ENCODE results near the gene DAAM2.

Gene DAAM2

GRCh38 chr6:39908838-39909583, 116.8 kb downstream of the DAAM2 start:
- no peak overlapping the region for H3K27ac Mint-ChIP-seq
- no peak for ATAC-seq
- no peaks in the 10 kb centered on the region for H3K9me3 Mint-ChIP-seq

DNA sequence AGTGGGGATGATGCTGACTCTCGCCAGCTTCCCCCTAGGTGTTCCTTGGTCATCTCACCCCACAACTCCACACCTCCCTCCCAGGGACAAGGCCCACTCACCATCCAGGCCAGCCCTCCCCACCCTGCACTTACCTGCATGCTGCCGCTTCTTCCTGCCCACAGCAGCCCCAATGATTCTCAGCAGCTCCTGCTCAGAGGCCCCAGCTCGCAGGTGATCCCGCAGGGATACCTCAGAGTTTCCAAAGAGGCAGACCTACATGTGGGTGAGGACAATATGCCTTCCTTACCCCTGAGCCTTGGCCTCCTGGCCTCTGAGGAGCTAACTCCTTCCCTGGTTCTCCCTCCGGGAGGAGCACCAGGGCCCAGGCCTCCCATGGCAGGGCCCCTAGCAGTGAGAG, 117.5 kb downstream of the DAAM2 start:
- Mint-ChIP-seq H3K4me3 (no peak overlapping the region), H3K27ac (no peak overlapping the region), H3K4me1 (no peaks in the 10 kb centered on the region), H3K36me3 (no peaks in the 10 kb centered on the region), H3K9me3 (no peaks in the 10 kb centered on the region)
- DNase-seq (ENCODE audit: low spot score in 2 of 2), result no peak
- no peak for ATAC-seq

More at GRCh38 chr6:39908838-39909583, 116.8 kb downstream of the DAAM2 start:
- DNase-seq (ENCODE audit: low spot score in 2 of 2), result no peak
- no peaks in the 10 kb centered on the region for H3K36me3 Mint-ChIP-seq
- H3K4me1 Mint-ChIP-seq, result no peaks in the 10 kb centered on the region
- no peak overlapping the region for H3K4me3 Mint-ChIP-seq

GRCh38 chr6:39910164-39910563, 118.0 kb downstream of the DAAM2 start:
- no peak for ATAC-seq

GRCh38 chr6:39910744-39911143, 118.6 kb downstream of the DAAM2 start:
- ATAC-seq, result no peak
- no peak overlapping the region for H3K4me3 Mint-ChIP-seq
- H3K9me3 Mint-ChIP-seq, result no peaks in the 10 kb centered on the region
- H3K27ac Mint-ChIP-seq, result no peak overlapping the region
- H3K36me3 Mint-ChIP-seq, result no peaks in the 10 kb centered on the region
- DNase-seq (ENCODE audit: low spot score in 2 of 2), result no peak
- H3K4me1 Mint-ChIP-seq, result no peaks in the 10 kb centered on the region

More at GRCh38 chr6:39910164-39910563, 118.0 kb downstream of the DAAM2 start:
- no peak overlapping the region for H3K27ac Mint-ChIP-seq
- no peak for DNase-seq (ENCODE audit: low spot score in 2 of 2)
- H3K4me1 Mint-ChIP-seq, result no peaks in the 10 kb centered on the region
- no peak overlapping the region for H3K4me3 Mint-ChIP-seq
- H3K9me3 Mint-ChIP-seq, result no peaks in the 10 kb centered on the region
- no peaks in the 10 kb centered on the region for H3K36me3 Mint-ChIP-seq

DNA sequence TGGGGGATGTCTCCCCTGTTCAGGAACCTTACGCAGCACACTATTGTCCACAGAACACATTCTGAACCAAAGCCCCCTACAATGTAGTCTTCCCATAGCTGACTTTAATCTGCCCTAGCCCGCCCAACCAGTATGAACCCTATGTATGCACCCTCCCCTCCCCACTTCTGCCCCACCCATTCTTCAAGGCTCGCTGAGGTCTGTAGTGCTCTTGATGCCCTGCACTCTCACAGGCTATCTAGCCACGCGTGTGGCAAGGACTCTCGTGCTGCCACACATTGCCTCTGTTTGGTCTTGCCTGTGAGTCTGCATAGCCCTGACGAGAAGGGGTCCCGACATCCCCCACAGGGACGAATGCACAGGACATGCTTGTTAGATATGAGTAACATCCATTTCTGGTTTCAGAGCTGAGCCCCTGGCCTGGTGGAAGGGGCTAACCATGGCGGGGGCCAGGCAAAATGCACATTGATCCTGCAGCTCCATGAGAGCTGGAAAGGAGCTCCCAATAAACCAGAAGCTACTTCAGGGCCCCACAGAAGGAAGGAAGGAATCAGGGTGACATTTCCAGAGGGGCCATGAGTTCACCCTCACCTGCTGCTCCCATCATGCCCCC, 119.4 kb downstream of the DAAM2 start:
- no peak overlapping the region for H3K4me3 Mint-ChIP-seq
- DNase-seq (ENCODE audit: low spot score in 2 of 2), result no peak
- no peaks in the 10 kb centered on the region for H3K36me3 Mint-ChIP-seq
- H3K4me1 Mint-ChIP-seq, result no peaks in the 10 kb centered on the region
- no peak for ATAC-seq
- no peaks in the 10 kb centered on the region for H3K9me3 Mint-ChIP-seq
- H3K27ac Mint-ChIP-seq, result no peak overlapping the region

GRCh38 chr6:39912446-39912845, 120.3 kb downstream of the DAAM2 start:
- Mint-ChIP-seq H3K9me3 (no peaks in the 10 kb centered on the region), H3K36me3 (no peaks in the 10 kb centered on the region), H3K27ac (no peak overlapping the region), H3K4me1 (no peaks in the 10 kb centered on the region), H3K4me3 (no peak overlapping the region)
- ATAC-seq, result no peak
- DNase-seq (ENCODE audit: low spot score in 2 of 2), result no peak

DNA sequence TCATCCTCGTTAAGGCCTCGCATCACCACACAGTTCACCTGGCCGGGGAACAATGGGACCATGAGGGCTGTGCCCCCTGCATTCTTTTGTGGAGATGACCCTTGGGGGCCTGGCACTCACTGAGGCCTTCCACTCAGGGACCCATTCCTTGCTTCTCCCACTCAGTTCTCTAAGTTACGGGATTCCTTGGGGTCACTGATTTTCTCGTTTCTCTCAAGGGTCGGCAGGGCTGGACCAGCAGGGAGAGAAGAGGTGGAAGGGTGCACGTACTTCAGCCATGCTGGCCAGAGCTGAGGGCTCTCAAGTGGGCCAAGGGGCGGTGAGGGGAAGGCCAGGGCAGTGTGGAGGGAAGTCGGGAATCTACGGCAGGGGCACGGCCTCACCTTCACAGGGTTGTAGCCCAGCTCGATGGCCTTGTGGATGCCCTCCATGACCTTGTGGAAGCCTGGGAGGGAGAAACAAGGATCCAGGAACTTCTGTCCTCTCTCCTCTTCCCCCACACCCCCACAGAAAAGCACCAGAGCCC, 121.3 kb downstream of the DAAM2 start:
- no peak overlapping the region for H3K4me3 Mint-ChIP-seq
- H3K36me3 Mint-ChIP-seq, result peaks cover 3% of the 10 kb centered on the region

DNA sequence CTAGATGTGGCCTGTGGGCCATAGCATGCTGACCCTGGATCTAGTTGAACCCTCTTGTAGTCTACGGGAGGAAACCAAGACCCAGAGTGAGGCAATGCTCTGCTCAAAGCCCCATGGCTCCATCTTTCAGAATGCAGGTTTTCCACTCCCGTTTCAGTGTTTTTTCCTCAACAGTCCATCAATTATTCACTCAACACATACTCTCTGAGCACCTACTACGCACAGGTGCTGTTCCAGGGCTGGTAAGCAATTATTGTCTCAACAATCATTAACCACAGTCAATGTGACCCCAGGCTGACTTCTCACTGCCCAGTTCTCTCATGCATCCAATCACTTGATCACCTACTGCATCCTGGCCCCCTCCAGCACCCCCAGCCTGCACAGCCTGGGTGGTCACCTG, 122.1 kb downstream of the DAAM2 start:
- ATAC-seq, result no peak
- H3K36me3 Mint-ChIP-seq, result peaks cover 5% of the 10 kb centered on the region
- no peak overlapping the region for H3K4me3 Mint-ChIP-seq
- no peak for DNase-seq (ENCODE audit: low spot score in 2 of 2)
- H3K9me3 Mint-ChIP-seq, result no peaks in the 10 kb centered on the region
- H3K27ac Mint-ChIP-seq, result no peak overlapping the region
- no peaks in the 10 kb centered on the region for H3K4me1 Mint-ChIP-seq

More for the DNA sequence above, 121.3 kb downstream of the DAAM2 start:
- Mint-ChIP-seq H3K4me1 (no peaks in the 10 kb centered on the region), H3K9me3 (no peaks in the 10 kb centered on the region), H3K27ac (no peak overlapping the region)
- DNase-seq (ENCODE audit: low spot score in 2 of 2) (no peak), ATAC-seq (no peak)

- H3K4me3 Mint-ChIP-seq, result no peak overlapping the region
- ATAC-seq, result no peak
- no peak for DNase-seq (ENCODE audit: low spot score in 2 of 2)
- no peaks in the 10 kb centered on the region for H3K4me1 Mint-ChIP-seq
- H3K9me3 Mint-ChIP-seq, result no peaks in the 10 kb centered on the region
- no peak overlapping the region for H3K27ac Mint-ChIP-seq
- peaks cover 5% of the 10 kb centered on the region for H3K36me3 Mint-ChIP-seq
These were observed 123.7 kb downstream of the DAAM2 start for GRCh38 chr6:39915866-39916265.

DNA sequence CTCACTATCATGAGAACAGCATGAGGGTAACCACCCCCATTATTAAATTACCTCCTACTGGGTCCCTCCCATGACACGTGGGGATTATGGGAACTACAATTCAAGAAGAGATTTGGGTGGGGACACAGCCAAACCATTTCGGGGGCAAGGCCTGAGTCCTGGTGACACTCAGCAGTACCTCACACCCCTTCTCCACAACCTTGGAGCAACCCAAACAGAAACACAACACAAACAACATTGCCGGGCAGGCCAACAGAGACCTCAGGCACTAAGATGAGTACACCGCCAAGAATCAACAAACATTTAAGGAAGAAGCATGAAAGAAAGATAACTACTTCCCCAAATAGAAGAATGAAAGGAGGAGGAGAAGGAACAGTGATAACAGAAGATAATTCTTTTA, 125.2 kb downstream of the DAAM2 start:
- no peaks in the 10 kb centered on the region for H3K9me3 Mint-ChIP-seq
- H3K4me3 Mint-ChIP-seq, result no peak overlapping the region
- H3K36me3 Mint-ChIP-seq, result peaks cover 5% of the 10 kb centered on the region
- no peaks in the 10 kb centered on the region for H3K4me1 Mint-ChIP-seq
- H3K27ac Mint-ChIP-seq, result no peak overlapping the region
- ATAC-seq, result no peak
- DNase-seq (ENCODE audit: low spot score in 2 of 2), result no peak

DNA sequence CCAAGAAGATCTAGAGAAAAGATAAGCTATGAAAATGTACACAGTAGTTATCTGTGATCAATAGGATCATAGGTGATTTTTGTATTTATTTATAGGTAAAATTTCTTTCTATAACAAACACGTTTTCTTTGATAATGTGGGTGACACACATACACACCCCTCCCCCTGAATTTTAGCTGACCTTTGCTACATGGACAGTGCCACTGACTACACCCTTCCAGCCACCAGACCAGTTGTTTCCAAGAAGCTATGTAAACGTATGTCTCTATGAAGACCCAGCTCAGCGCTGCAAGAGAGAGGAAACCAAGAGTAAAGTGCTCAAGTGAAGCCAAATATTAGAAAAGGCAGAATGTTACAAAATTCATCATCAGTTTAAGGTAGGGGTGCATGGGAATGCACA, 125.8 kb downstream of the DAAM2 start:
- no peak overlapping the region for H3K4me3 Mint-ChIP-seq
- DNase-seq (ENCODE audit: low spot score in 2 of 2) (no peak), ATAC-seq (no peak)
- H3K9me3 Mint-ChIP-seq, result no peaks in the 10 kb centered on the region
- H3K36me3 Mint-ChIP-seq, result peaks cover 5% of the 10 kb centered on the region
- H3K4me1 Mint-ChIP-seq, result no peaks in the 10 kb centered on the region
- H3K27ac Mint-ChIP-seq, result no peak overlapping the region

DNA sequence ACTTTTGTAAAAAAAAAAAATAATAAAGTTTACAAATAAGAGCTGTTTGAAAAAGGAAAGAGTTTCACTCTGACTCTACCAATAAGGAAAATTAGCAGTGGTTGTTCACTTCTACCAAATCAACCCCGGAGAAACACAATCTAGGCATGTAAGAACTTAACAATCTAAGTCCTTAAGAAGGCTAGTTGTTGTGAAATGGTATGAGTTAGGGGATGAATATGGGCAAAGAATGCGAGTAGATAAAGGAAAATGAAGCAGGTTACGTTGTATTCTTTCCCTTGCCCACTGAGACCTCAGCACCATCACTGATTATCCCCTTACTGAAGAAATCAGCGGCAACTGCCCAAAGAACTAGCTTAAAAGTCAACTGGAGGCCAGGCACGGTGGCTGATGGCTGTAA, 126.7 kb downstream of the DAAM2 start:
- no peak for DNase-seq (ENCODE audit: low spot score in 2 of 2)
- Mint-ChIP-seq H3K27ac (no peak overlapping the region), H3K36me3 (peaks cover 5% of the 10 kb centered on the region), H3K9me3 (no peaks in the 10 kb centered on the region), H3K4me3 (no peak overlapping the region), H3K4me1 (no peaks in the 10 kb centered on the region)
- ATAC-seq, result no peak

- DNase-seq (ENCODE audit: low spot score in 2 of 2) (no peak), ATAC-seq (no peak)
- H3K27ac Mint-ChIP-seq, result no peak overlapping the region
- H3K4me3 Mint-ChIP-seq, result no peak overlapping the region
- H3K4me1 Mint-ChIP-seq, result no peaks in the 10 kb centered on the region
- no peaks in the 10 kb centered on the region for H3K9me3 Mint-ChIP-seq
- H3K36me3 Mint-ChIP-seq, result peaks cover 5% of the 10 kb centered on the region
These were observed 128.0 kb downstream of the DAAM2 start for GRCh38 chr6:39920157-39920556.

- Mint-ChIP-seq H3K9me3 (no peaks in the 10 kb centered on the region), H3K4me3 (no peak overlapping the region), H3K36me3 (peaks cover 5% of the 10 kb centered on the region), H3K4me1 (peaks cover 6% of the 10 kb centered on the region), H3K27ac (no peak overlapping the region)
- ATAC-seq (no peak), DNase-seq (ENCODE audit: low spot score in 2 of 2) (no peak)
These were observed 130.6 kb downstream of the DAAM2 start for GRCh38 chr6:39922821-39923220.

GRCh38 chr6:39923394-39923793, 131.2 kb downstream of the DAAM2 start:
- no peak for DNase-seq (ENCODE audit: low spot score in 2 of 2)
- Mint-ChIP-seq H3K36me3 (peaks cover 3% of the 10 kb centered on the region), H3K4me1 (peaks cover 6% of the 10 kb centered on the region), H3K27ac (no peak overlapping the region), H3K9me3 (no peaks in the 10 kb centered on the region), H3K4me3 (no peak overlapping the region)
- no peak for ATAC-seq

GRCh38 chr6:39923861-39924260, 131.7 kb downstream of the DAAM2 start:
- H3K27ac Mint-ChIP-seq, result no peak overlapping the region
- no peaks in the 10 kb centered on the region for H3K36me3 Mint-ChIP-seq
- DNase-seq (ENCODE audit: low spot score in 2 of 2), result no peak
- H3K4me1 Mint-ChIP-seq, result peaks cover 6% of the 10 kb centered on the region
- no peak overlapping the region for H3K4me3 Mint-ChIP-seq
- no peak for ATAC-seq
- H3K9me3 Mint-ChIP-seq, result no peaks in the 10 kb centered on the region
